ENCODE data around the gene DUSP5.

DUSP5 gene

DNA sequence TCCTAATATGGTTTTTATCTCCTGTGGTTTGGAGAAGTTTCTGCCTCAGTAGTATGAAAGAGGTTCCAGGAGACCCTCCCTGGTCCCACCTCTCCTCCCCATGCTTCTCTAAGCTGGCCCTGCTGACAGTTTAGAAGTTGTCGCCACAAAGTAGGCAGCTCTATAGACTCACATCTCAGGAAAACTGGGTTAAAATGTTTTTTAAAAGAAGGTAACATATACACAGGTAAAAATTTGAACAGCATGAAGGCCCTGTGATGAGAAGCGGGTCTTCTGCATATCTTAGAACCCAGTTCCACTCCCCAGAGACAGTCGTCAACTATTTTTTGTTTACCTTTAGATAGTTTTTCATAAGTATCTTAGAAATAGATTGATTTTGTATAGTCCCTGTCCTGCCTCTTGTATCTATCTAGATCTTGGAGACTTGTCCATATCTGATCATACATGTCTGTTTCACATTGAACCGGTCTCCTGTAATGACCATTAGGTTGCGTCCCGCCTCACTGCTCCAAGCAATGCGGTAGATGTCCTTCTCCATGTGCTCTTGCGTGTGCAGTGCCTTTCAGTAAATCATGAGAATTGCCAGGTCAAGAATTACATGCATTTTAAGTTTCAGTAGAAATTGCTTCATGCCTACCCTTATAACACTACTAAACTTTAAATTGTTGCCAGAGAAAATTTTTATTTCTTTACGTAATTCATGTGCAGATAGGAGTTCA lies 2.2 kb downstream of the DUSP5 start:
- in situ Hi-C loops (cut with MboI; ENCODE audit: low sequenced_read_pairs): no loop called here

DNA sequence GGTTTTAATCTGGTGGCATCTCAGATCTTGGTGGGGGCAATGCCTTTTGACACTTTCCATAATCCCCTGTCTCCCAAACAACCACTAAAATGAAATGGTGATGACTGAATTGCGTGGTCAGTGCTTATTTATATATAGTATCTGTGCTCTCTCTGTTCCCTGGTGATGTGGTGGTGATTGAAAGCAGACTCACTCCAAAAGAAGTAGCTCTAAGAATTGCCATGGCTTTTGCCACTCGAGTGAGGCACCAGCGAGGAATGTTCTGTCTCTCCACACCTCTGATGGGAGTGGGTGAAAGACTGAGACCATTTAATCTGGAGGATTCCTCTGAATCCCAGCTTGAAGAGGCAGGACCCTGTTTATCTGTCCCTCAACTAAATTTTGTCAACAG lies 2.8 kb downstream of the DUSP5 start:
- in situ Hi-C loops (cut with MboI; ENCODE audit: low sequenced_read_pairs): no loop called here

- in situ Hi-C loops (cut with MboI; ENCODE audit: low sequenced_read_pairs): no loop called here
Observed at GRCh38 chr10:110501142-110501937, 3.6 kb downstream of the DUSP5 start.

DNA sequence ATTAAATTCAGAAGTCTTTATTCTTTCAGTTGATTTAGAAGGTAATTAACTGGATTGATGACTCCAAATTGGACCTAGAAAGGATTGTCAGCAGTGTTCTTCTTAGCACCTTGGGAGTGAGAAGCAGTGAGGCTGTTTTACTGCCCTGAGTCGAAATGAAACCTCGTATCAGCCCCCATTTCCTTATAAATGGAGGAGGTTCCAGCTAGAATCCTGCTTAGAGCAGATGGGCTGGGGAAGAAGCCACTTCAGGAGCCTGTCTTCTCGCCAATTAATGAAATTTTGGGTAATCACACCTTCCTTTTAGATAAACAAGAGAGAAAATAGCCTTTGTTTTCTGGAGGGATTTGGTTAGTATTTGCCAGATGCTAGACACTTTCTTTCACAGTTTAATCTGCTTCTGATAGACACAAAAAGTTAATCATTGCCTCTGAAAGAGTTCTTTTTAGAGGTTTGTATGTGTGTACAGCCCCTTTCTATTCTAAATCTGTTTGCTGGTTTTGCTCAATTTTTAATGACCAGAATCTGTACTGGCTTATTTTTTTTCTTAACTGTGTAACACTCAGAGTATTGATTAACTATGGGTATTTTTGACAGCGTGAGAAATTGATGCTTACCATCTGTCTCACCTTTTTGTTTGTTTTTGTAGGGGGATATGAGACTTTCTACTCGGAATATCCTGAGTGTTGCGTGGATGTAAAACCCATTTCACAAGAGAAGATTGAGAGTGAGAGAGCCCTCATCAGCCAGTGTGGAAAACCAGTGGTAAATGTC lies 4.6 kb downstream of the DUSP5 start:
- in situ Hi-C loops (cut with MboI; ENCODE audit: low sequenced_read_pairs): no loop called here

- in situ Hi-C loops (cut with MboI; ENCODE audit: low sequenced_read_pairs): no loop called here
Observed at GRCh38 chr10:110502851-110503301, 5.2 kb downstream of the DUSP5 start.

- in situ Hi-C loops (cut with MboI; ENCODE audit: low sequenced_read_pairs): no loop called here
Observed at GRCh38 chr10:110503528-110504110, 5.9 kb downstream of the DUSP5 start.

DNA sequence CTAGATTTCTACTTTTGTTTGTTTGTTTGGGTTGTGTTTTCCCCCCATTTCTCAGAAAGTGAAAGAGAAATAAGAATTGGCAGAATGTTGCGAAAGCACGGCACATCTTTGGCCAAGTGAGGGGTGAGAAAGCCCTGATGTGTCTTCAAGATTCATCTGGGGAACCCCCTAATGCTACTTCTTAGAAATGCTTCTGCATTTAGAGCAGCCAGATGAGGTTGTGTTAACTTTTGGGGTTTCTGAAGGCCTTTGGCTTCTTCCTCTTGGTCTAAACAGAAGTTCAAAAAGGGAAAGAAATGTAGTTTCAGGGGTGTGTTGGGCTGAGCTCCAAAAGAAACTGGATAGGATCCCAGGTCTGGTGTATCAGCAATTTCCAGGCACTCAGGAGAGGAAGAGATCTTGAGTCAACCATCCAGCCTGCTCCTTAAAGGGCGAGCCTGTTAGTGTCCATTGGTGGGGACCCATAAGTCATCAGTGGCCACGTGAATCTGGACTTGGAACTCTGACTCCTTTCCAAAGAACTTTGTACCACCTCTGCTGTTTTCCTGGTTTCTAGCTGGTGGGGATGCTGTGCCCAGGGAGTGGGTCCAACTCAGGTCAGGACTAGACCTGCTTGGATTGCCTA lies 6.5 kb downstream of the DUSP5 start:
- in situ Hi-C loops (cut with MboI; ENCODE audit: low sequenced_read_pairs): no loop called here

- in situ Hi-C loops (cut with MboI; ENCODE audit: low sequenced_read_pairs): no loop called here
Observed at GRCh38 chr10:110505130-110505770, 7.5 kb downstream of the DUSP5 start.

DNA sequence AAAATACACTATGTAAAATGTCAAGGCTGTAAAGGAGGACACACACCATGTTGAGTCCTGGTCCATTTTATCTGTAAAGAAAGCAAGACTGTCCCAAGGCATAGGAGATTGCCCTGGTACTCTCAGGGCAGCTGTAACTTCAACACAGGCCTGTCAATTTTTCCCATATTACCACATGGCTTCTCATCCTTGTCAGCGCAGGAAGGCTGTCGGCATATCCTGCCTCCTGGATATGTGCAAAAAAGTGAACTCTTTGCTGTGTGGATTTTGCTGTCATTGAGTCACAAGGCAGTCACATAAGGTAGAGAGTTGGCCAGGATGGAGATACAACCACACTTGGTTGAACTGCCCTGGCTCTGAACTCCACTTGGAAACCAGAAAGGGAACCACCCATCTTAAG lies 8.7 kb downstream of the DUSP5 start:
- in situ Hi-C loops (cut with MboI; ENCODE audit: low sequenced_read_pairs): no loop called here

DNA sequence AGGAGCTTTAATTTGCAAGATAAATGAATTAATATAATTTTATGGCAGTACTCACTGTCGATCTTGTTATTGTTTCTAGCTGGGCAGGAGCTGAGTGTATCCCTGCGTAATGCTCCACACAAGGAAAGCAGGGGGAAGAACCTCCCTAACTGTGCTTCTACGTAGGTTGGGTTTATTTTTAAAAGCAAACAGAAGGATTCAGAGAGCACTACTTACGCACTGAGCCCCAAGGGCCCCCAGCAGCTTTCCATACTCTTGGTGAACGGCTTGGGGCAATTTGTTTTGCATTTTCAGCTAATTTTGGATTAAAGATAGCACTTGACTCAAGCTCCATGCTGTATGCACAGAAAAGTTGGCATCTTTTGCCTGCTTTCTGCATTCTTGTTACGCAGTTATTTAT lies 9.6 kb downstream of the DUSP5 start:
- in situ Hi-C loops (cut with MboI; ENCODE audit: low sequenced_read_pairs): no loop called here

GRCh38 chr10:110508159-110508788 lies 10.6 kb downstream of the DUSP5 start:
- in situ Hi-C loops (cut with MboI; ENCODE audit: low sequenced_read_pairs): no loop called here

GRCh38 chr10:110508806-110509544 lies 11.3 kb downstream of the DUSP5 start:
- in situ Hi-C loops (cut with MboI; ENCODE audit: low sequenced_read_pairs): no loop called here

DNA sequence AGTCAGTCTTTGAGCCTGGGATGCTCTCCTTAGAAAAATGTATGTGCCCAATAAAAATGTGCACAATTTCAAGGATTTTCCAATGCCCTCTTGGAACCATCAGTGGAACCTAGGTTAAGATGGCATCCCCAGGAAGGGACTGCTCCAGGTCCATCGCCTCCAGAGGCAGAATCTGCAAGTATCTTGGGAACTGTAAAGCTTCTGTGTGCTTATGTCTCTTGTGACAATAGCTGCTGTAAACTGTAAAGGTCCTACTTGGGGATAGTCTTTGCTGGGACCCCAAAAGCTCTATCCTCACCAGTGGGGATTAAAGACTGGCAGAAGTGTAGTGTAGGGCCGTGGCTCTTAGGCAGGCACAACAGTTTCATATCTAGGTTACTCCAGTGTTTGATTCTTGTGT lies 11.9 kb downstream of the DUSP5 start:
- in situ Hi-C loops (cut with MboI; ENCODE audit: low sequenced_read_pairs): no loop called here

GRCh38 chr10:110510086-110510485 lies 12.4 kb downstream of the DUSP5 start:
- in situ Hi-C loops (cut with MboI; ENCODE audit: low sequenced_read_pairs): no loop called here

DNA sequence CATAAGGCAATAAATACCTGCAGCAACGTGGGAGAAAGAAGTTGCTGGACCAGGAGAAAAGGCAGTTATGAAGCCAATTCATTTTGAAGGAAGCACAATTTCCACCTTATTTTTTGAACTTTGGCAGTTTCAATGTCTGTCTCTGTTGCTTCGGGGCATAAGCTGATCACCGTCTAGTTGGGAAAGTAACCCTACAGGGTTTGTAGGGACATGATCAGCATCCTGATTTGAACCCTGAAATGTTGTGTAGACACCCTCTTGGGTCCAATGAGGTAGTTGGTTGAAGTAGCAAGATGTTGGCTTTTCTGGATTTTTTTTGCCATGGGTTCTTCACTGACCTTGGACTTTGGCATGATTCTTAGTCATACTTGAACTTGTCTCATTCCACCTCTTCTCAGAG lies 13.0 kb downstream of the DUSP5 start:
- in situ Hi-C loops (cut with MboI; ENCODE audit: low sequenced_read_pairs): no loop called here

DNA sequence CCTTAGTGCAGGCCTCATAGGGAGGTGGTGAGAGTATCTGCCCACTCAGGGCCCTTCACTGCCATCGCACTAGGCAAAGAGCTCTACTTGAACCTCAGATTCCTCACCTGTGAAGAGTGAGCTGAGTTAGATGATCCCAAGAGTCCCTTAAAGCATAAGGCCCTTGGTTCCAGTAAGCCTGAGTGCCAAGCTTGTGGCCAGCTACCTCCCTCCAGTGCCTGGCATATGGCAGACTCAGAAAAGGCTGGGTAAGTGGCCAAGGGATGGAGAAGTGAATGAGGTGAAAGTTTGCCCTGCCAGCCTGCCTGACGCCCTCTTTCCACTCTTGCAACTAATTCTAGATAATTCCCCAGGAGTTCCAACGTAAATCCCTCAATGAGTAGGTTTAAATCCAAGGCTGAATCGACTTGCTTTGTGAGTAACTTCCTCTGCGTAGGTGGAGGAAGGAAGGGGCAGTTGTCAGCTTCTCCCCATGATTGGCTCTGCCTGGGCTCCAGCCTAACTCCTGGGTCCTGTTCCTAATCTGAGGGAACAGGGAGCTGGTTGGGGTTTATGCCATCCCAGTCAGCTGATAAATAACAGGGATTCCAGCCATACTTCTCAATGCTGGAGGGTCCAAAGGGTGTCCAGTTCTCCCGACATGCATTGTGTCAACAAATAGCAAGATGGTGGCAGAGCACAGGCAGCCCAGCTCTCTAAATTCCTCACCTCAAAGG lies 14.2 kb downstream of the DUSP5 start:
- in situ Hi-C loops (cut with MboI; ENCODE audit: low sequenced_read_pairs): no loop called here

GRCh38 chr10:110512461-110513187 lies 14.9 kb downstream of the DUSP5 start:
- in situ Hi-C loops (cut with MboI; ENCODE audit: low sequenced_read_pairs): no loop called here

GRCh38 chr10:110513949-110514348 lies 16.2 kb downstream of the DUSP5 start:
- in situ Hi-C loops (cut with MboI; ENCODE audit: low sequenced_read_pairs): no loop called here

All from HL-60/S4 treated with retinoic acid at 250 ng/mL for 4 days and 3 days (cell line).